Measurements from ENCODE around the gene KLHL21.

- no peak for TF ChIP-seq CTCF (conservative IDR thresholded peaks at IDR 0.05; ENCODE audit: low read depth, low read length)
- no peak for TF ChIP-seq EZH2 (IDR thresholded peaks at IDR 0.05; ENCODE audit: borderline replicate concordance, low read depth, low read length, poor library complexity, severe bottlenecking)
Observed at GRCh38 chr1:6587261-6588005, 15.2 kb downstream of the KLHL21 start.

Measured in A673 (cell line).